ENCODE measurements around the gene KLK7.
"Not testable (repeated sequence)": the region's sequence is repeated elsewhere in the genome, so short reads cannot be mapped to it uniquely, and the experiment has no call there.

KLK7 gene

DNA sequence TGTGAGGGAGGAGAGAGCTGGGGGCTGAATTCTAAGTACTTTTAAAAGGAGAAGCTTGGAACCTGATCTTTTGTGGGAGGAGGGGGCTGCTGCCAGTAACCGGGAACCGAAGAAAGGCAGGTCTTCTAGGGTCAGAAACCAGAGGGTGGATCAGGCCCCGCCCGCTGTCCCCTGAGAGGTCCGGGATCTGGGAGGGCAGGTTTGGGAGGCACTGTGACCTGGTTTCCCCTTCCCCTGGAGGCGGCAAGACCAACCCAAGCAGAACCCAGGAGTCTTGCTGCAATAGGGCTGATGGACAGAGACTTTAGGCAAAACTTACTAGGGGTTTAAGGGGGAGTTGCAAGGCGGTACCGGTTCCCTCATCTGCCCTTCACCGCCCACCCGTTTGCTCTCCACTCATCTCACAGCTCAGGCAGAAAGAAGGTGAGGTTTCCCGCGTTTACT lies 18.4 kb upstream of the KLK7 start:
- H3K36me3 ChIP-seq (ENCODE audit: control insufficient read depth, insufficient read depth, low read length): no peaks in the 10 kb centered on the region
- H3K4me1 ChIP-seq (ENCODE audit: control insufficient read depth, insufficient read depth, low read length): peaks cover 3% of the 10 kb centered on the region
- H3K27me3 ChIP-seq (ENCODE audit: control insufficient read depth, insufficient read depth, low read length, poor library complexity, severe bottlenecking): no peaks in the 10 kb centered on the region
- no peak overlapping the region for H3K27ac ChIP-seq (ENCODE audit: insufficient read depth, low read depth, low read length, poor library complexity, severe bottlenecking)
- 76 to 78% methylated on average over 12 of the region's 12 CpGs for WGBS, 2 experiments
- H3K9me3 ChIP-seq (ENCODE audit: control insufficient read depth, low read length): no peaks in the 10 kb centered on the region
- no peak overlapping the region for H3K4me3 ChIP-seq (ENCODE audit: insufficient read depth, low read depth, low read length)

- no peaks in the 10 kb centered on the region for H3K36me3 ChIP-seq (ENCODE audit: control insufficient read depth, insufficient read depth, low read length)
- H3K27me3 ChIP-seq (ENCODE audit: control insufficient read depth, insufficient read depth, low read length, poor library complexity, severe bottlenecking): no peaks in the 10 kb centered on the region
- H3K4me3 ChIP-seq (ENCODE audit: insufficient read depth, low read depth, low read length): no peak within 1 kb of the TSS
- H3K27ac ChIP-seq (ENCODE audit: insufficient read depth, low read depth, low read length, poor library complexity, severe bottlenecking): no peak within 1 kb of the TSS
- peaks cover 3% of the 10 kb centered on the region for H3K4me1 ChIP-seq (ENCODE audit: control insufficient read depth, insufficient read depth, low read length)
- H3K9me3 ChIP-seq (ENCODE audit: control insufficient read depth, low read length): no peaks in the 10 kb centered on the region
- 60% methylated on average over 6 of the region's 7 CpGs for WGBS, 2 experiments
Measured at GRCh38 chr19:51001515-51001914, 17.8 kb upstream of the KLK7 start, which contains the start of gene KLK8. Gene KLK8 (minus strand): TSS chr19:51001604. CDS start chr19:51001167, 437 bp downstream.

DNA sequence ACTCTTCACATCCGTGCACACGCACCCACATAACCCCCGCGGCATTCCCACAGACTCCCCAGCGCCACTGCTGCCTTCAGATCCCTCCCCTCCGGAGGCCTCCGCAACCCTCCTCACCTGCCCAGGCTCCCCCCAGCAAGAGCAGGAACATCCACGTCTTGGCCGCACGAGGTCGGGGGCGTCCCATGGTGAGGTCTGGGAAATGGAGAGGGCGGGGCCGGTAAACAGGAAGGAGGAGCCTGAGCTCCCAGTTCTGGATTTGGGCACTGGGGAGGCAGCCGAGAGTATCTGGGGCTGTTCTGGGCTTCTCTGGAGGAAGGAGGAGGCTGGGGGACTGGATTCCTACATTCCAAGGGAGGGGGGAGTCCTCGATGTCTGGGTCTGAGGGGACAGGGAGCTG lies 17.3 kb upstream of the KLK7 start:
- Histone ChIP-seq H3K4me3 (ENCODE audit: insufficient read depth, low read depth, low read length) (no peak overlapping the region), H3K4me1 (ENCODE audit: control insufficient read depth, insufficient read depth, low read length) (peaks cover 3% of the 10 kb centered on the region), H3K36me3 (ENCODE audit: control insufficient read depth, insufficient read depth, low read length) (no peaks in the 10 kb centered on the region), H3K9me3 (ENCODE audit: control insufficient read depth, low read length) (no peaks in the 10 kb centered on the region), H3K27ac (ENCODE audit: insufficient read depth, low read depth, low read length, poor library complexity, severe bottlenecking) (no peak overlapping the region), H3K27me3 (ENCODE audit: control insufficient read depth, insufficient read depth, low read length, poor library complexity, severe bottlenecking) (no peaks in the 10 kb centered on the region)
- WGBS, 2 experiments: 64 to 67% methylated on average over 16 of the region's 16 CpGs

GRCh38 chr19:51000426-51000825 lies 16.7 kb upstream of the KLK7 start:
- Histone ChIP-seq H3K36me3 (ENCODE audit: control insufficient read depth, insufficient read depth, low read length) (no peaks in the 10 kb centered on the region), H3K4me3 (ENCODE audit: insufficient read depth, low read depth, low read length) (no peak overlapping the region), H3K4me1 (ENCODE audit: control insufficient read depth, insufficient read depth, low read length) (peaks cover 3% of the 10 kb centered on the region), H3K27ac (ENCODE audit: insufficient read depth, low read depth, low read length, poor library complexity, severe bottlenecking) (no peak overlapping the region), H3K9me3 (ENCODE audit: control insufficient read depth, low read length) (no peaks in the 10 kb centered on the region), H3K27me3 (ENCODE audit: control insufficient read depth, insufficient read depth, low read length, poor library complexity, severe bottlenecking) (no peaks in the 10 kb centered on the region)
- WGBS, 2 experiments: 93 to 96% methylated on average over 10 of the region's 10 CpGs

DNA sequence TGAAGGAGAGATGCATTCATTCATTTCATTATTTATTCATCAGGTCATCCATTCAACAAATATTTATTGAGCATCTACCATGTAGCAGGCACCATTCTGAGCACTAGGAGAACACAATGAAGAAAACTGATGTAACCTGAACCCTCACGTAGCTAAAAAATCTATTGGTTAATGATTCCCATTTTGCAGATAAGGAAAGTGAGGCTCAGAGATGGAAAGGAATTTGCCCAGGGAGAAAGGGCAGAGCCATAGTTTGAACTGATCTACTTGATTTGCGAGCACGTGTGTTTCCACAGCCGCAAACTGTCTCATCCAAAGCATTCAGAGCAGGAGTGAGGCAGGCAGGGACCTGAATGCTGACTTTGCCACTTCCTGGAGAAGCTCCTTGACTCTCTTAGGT lies 15.0 kb upstream of the KLK7 start:
- Histone ChIP-seq H3K9me3 (ENCODE audit: control insufficient read depth, low read length) (no peaks in the 10 kb centered on the region), H3K27ac (ENCODE audit: insufficient read depth, low read depth, low read length, poor library complexity, severe bottlenecking) (no peak overlapping the region), H3K4me1 (ENCODE audit: control insufficient read depth, insufficient read depth, low read length) (peaks cover 3% of the 10 kb centered on the region), H3K36me3 (ENCODE audit: control insufficient read depth, insufficient read depth, low read length) (no peaks in the 10 kb centered on the region), H3K27me3 (ENCODE audit: control insufficient read depth, insufficient read depth, low read length, poor library complexity, severe bottlenecking) (no peaks in the 10 kb centered on the region), H3K4me3 (ENCODE audit: insufficient read depth, low read depth, low read length) (no peak overlapping the region)
- WGBS, 2 experiments: 93% methylated on average over 4 of the region's 4 CpGs

GRCh38 chr19:50998061-50998460 lies 14.3 kb upstream of the KLK7 start:
- WGBS, 2 experiments: 80 to 81% methylated on average over 4 to 5 of the region's 5 CpGs
- Histone ChIP-seq H3K4me3 (ENCODE audit: insufficient read depth, low read depth, low read length) (no peak overlapping the region), H3K9me3 (ENCODE audit: control insufficient read depth, low read length) (no peaks in the 10 kb centered on the region), H3K4me1 (ENCODE audit: control insufficient read depth, insufficient read depth, low read length) (peaks cover 3% of the 10 kb centered on the region), H3K27me3 (ENCODE audit: control insufficient read depth, insufficient read depth, low read length, poor library complexity, severe bottlenecking) (no peaks in the 10 kb centered on the region), H3K36me3 (ENCODE audit: control insufficient read depth, insufficient read depth, low read length) (no peaks in the 10 kb centered on the region), H3K27ac (ENCODE audit: insufficient read depth, low read depth, low read length, poor library complexity, severe bottlenecking) (no peak overlapping the region)

- Histone ChIP-seq H3K4me1 (ENCODE audit: control insufficient read depth, insufficient read depth, low read length) (no peaks in the 10 kb centered on the region), H3K4me3 (ENCODE audit: insufficient read depth, low read depth, low read length) (no peak overlapping the region), H3K9me3 (ENCODE audit: control insufficient read depth, low read length) (no peaks in the 10 kb centered on the region), H3K27ac (ENCODE audit: insufficient read depth, low read depth, low read length, poor library complexity, severe bottlenecking) (no peak overlapping the region), H3K36me3 (ENCODE audit: control insufficient read depth, insufficient read depth, low read length) (no peaks in the 10 kb centered on the region), H3K27me3 (ENCODE audit: control insufficient read depth, insufficient read depth, low read length, poor library complexity, severe bottlenecking) (peaks cover 4% of the 10 kb centered on the region)
- 85 to 89% methylated on average over 2 of the region's 2 CpGs for WGBS, 2 experiments
Measured at GRCh38 chr19:50994129-50994528, 10.4 kb upstream of the KLK7 start.

DNA sequence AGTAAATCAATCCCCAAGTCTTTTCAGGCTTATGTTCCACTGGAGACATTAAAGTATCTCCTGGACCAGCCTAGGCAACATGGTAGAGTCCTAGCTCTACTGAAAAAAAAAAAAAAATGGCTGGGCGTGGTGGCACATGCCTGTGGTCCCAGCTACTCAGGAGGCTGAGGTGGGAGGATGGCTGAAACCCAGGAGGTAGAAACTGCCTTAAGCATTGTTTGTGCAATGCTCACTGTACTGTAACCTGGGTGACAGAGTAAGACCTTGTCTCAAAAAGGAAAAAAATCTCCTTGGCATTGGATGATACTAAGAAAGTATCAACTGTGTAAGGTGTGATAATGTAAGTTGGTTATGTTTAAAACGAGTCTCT lies 8.9 kb upstream of the KLK7 start:
- WGBS, 2 experiments: 85 to 91% methylated on average over 2 of the region's 2 CpGs

DNA sequence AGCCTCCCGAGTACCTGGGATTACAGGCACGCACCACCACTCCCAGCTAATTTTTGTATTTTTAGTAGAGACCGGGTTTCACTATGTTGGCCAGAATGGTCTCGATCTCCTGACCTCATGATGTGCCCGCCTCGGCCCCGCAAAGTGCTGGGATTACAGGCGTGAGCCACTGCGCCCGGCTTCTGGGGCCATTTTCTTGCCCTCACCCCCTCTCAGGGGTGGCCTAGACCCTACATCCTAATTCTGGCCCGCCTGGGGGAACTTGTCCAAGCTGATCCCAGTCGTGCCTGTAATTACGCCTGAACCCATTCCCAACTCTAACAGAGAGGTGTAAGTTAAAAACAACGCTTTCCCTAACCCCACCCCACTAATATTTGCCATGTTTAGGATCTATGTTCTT lies 699 bp upstream of the KLK7 start:
- not testable (repeated sequence) for H3K9me3 ChIP-seq (ENCODE audit: control insufficient read depth, low read length); H3K4me3 ChIP-seq (ENCODE audit: insufficient read depth, low read depth, low read length); H3K27me3 ChIP-seq (ENCODE audit: control insufficient read depth, insufficient read depth, low read length, poor library complexity, severe bottlenecking); H3K27ac ChIP-seq (ENCODE audit: insufficient read depth, low read depth, low read length, poor library complexity, severe bottlenecking); H3K36me3 ChIP-seq (ENCODE audit: control insufficient read depth, insufficient read depth, low read length); H3K4me1 ChIP-seq (ENCODE audit: control insufficient read depth, insufficient read depth, low read length)
- 92% methylated on average over 13 of the region's 14 CpGs for WGBS, 2 experiments

More for the DNA sequence above, 8.9 kb upstream of the KLK7 start:
- peaks cover 4% of the 10 kb centered on the region for H3K27me3 ChIP-seq (ENCODE audit: control insufficient read depth, insufficient read depth, low read length, poor library complexity, severe bottlenecking)
- no peak overlapping the region for H3K27ac ChIP-seq (ENCODE audit: insufficient read depth, low read depth, low read length, poor library complexity, severe bottlenecking)
- no peaks in the 10 kb centered on the region for H3K9me3 ChIP-seq (ENCODE audit: control insufficient read depth, low read length)
- H3K4me3 ChIP-seq (ENCODE audit: insufficient read depth, low read depth, low read length): no peak overlapping the region
- no peaks in the 10 kb centered on the region for H3K4me1 ChIP-seq (ENCODE audit: control insufficient read depth, insufficient read depth, low read length)
- no peaks in the 10 kb centered on the region for H3K36me3 ChIP-seq (ENCODE audit: control insufficient read depth, insufficient read depth, low read length)

GRCh38 chr19:50982186-50982585 lies 1.5 kb downstream of the KLK7 start:
- no peaks in the 10 kb centered on the region for H3K36me3 ChIP-seq (ENCODE audit: control insufficient read depth, insufficient read depth, low read length)
- WGBS, 2 experiments: 81 to 91% methylated on average over 4 of the region's 4 CpGs
- H3K9me3 ChIP-seq (ENCODE audit: control insufficient read depth, low read length): no peaks in the 10 kb centered on the region
- H3K27ac ChIP-seq (ENCODE audit: insufficient read depth, low read depth, low read length, poor library complexity, severe bottlenecking): no peak overlapping the region
- no peak overlapping the region for H3K4me3 ChIP-seq (ENCODE audit: insufficient read depth, low read depth, low read length)
- H3K27me3 ChIP-seq (ENCODE audit: control insufficient read depth, insufficient read depth, low read length, poor library complexity, severe bottlenecking): peaks cover 9% of the 10 kb centered on the region
- H3K4me1 ChIP-seq (ENCODE audit: control insufficient read depth, insufficient read depth, low read length): peaks cover 10% of the 10 kb centered on the region

DNA sequence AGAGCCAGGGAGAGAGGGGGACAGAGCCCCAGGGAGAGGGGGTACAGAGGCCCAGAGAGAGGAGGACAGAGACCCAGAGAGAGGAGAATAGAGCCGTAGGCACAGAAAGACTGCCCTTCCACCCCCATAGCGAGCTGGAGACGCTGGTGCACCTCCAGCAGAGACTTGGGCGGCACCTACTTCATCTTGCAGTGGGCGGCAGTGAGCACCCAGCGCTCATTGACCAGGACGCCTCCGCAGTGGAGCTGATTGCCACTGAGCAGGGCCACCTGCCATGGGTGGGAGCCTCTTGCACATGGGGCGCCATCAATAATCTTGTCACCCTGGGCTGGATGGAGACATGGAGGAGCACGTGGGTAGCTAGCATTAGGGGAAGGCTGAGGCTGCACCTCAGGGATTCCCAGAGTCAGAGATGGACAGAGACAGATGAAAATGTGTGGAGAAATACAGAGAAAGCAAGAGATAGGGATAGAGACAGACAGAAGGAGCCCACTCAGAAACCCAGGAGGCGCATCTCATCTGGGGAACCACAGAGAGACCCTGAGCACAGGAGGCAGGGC lies 2.0 kb downstream of the KLK7 start:
- 77 to 78% methylated on average over 11 of the region's 11 CpGs for WGBS, 2 experiments

More for the DNA sequence above, 2.0 kb downstream of the KLK7 start:
- H3K4me1 ChIP-seq (ENCODE audit: control insufficient read depth, insufficient read depth, low read length): peaks cover 10% of the 10 kb centered on the region
- peaks cover 9% of the 10 kb centered on the region for H3K27me3 ChIP-seq (ENCODE audit: control insufficient read depth, insufficient read depth, low read length, poor library complexity, severe bottlenecking)
- no peak overlapping the region for H3K4me3 ChIP-seq (ENCODE audit: insufficient read depth, low read depth, low read length)
- no peaks in the 10 kb centered on the region for H3K36me3 ChIP-seq (ENCODE audit: control insufficient read depth, insufficient read depth, low read length)
- no peak overlapping the region for H3K27ac ChIP-seq (ENCODE audit: insufficient read depth, low read depth, low read length, poor library complexity, severe bottlenecking)
- H3K9me3 ChIP-seq (ENCODE audit: control insufficient read depth, low read length): no peaks in the 10 kb centered on the region

Data from ectodermal cell (in vitro differentiated cells).